Measurements from ENCODE around the gene IBA57.

IBA57 gene

DNA sequence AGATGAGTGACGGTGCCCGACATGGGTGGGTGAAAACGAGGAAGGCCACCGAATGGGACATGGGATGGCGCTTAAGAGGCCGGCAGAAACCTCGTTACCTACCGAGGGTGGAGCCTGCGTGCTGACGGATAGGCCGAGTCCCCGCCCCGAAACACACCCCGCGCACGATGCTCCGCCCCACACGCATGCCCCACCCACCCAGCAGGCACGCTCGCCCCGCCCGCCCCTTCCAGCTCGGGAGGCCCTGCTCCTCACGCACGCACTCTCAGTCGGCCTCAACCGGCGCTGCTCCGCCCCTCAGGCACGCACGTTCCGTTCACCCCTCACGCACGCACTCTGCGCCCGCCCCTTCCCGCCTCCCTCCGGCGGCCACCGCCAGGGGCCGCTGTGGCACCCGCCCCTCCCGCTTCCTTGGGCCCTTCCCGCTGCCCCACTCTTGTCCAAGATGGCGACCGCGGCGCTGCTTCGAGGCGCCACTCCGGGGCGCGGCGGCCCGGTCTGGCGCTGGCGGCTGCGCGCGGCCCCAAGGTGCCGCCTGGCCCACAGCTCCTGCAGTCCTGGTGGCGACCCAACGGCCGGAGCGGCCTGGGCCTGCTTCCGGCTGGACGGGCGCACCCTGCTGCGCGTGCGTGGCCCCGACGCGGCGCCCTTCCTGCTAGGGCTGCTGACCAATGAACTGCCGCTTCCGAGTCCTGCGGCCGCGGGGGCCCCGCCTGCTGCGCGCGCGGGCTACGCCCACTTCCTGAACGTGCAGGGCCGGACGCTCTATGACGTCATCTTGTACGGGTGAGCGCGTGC, at the start of gene IBA57:
Gene IBA57 (plus strand): TSS at position 433 of the 798 bp plus-strand sequence. CDS start 13 bp downstream, at position 446.
- intact Hi-C loops (cut with DNase I) = loop anchor here (1.0 to 10.0 kb wide), 3 partner anchors 25 to 319 kb away; partner anchors contain the start of genes GUK1, MRPL55 and RNF187
- DNase-seq = peak; percentile 97 to 100 (median 99)

GRCh38 chr1:228117335-228117734, 48.3 kb upstream of the IBA57 start:
- intact Hi-C loops (cut with DNase I) = no loop called here
- DNase-seq = no peak

DNA sequence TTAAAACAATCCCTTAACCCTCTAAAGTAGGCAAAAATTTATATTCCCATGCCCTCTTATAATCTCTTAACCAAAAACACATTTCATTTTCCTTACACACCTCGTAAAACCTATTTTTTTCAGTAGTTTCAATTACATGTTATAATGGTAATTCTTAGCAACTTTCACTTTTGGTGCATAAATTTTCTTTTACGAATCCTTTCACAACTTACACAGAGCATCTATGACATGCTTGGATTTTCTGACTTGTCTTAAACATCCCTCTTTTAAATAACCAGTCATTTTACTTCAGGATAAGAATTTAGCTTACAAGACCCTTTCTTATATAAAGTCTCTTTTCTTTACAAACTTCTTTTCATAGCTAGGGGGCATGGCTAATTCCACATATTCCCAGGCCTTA, 47.6 kb upstream of the IBA57 start:
- intact Hi-C loops (cut with DNase I) = no loop called here
- DNase-seq = no peak

DNA sequence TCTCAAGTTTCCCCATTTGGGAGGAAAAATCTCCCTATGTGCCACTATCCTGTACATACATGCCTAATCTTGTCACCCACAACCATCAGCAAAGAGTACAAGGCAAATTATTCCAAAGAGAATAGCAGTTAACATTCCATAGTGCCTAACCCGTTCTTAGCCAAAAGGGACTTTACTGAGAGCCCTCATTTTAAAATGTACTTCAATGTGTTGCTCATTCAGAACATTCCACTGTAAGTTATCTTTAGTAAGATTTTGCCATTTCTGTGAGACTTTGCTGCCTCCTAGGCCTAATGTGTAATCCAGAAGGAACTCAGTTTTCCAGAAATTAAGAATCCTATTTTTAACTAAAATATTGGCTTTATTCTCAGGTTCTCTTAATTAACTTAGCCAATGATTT, 45.3 kb upstream of the IBA57 start:
- intact Hi-C loops (cut with DNase I) = no loop called here
- DNase-seq = no peak

DNA sequence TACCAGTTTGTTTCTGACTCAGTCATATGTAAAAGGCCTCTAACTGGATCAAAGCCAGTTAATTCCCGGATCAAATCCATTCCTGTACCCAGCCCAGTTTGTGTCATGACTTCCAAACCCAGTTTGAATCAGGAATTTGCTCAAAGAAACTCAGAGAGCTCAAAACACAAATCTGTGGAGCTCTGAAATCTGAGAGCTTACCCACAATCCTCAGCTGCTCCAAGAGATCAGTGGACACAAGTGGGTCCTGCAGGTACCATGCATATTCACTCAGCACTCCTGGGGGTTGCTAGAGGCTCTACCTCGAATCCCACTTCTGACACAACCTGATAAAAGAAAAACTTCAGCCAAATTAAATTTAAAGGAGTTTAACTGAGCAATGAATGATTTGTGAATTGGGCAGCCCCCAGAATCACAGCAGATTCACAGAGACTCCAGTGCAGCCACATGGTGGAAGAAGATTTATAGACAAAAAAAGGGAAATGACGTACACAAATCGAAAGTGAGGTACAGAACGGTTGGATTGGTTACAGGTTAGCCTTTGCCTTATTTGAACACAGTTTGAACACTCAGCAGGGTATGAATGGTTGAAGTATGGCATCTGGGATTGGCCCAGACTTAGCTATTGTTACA, 44.6 kb upstream of the IBA57 start:
- DNase-seq = no peak
- intact Hi-C loops (cut with DNase I) = no loop called here

GRCh38 chr1:228122921-228123441, 42.6 kb upstream of the IBA57 start:
- intact Hi-C loops (cut with DNase I) = no loop called here
- DNase-seq = no peak

GRCh38 chr1:228123505-228123904, 42.1 kb upstream of the IBA57 start:
- DNase-seq = no peak
- intact Hi-C loops (cut with DNase I) = no loop called here

DNA sequence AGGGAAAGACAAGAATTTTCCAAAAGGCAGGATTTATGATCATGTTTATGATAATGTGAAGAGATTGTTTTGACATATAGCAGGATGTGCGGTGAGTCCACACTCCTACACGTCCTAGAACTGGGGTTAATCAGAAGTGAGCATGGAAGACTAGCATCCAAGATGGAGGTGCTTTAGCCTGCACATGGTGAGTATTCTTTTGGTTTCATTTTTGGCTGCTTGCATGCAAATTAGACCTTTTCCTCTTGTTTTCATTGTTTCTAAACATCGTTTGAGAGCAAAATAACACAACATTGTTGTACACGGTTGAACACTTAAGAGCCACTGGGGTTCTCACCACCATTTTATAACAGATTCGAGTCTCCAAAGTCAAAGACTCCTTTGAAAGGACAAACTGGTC, 40.4 kb upstream of the IBA57 start:
- intact Hi-C loops (cut with DNase I) = no loop called here
- DNase-seq = no peak

DNA sequence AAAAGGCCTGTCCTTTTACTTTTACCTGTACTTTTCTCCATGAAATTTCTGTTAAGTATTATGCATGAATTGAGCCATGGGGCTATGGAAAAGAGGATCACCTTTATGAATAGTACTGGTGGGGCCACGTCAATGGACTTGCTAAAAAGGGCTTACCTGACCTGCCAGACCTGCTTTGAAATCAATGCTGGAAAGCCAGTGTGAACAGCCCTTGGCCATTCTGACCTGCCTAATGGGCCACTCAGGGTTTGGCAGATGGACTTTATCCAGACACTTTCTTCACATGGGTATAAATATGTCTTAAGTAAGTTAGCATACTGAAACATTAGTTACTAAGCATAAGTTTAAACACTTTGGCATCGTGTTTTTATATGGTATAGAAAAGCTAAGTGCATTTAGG, 33.8 kb upstream of the IBA57 start:
- no peak for DNase-seq
- intact Hi-C loops (cut with DNase I) = no loop called here

DNA sequence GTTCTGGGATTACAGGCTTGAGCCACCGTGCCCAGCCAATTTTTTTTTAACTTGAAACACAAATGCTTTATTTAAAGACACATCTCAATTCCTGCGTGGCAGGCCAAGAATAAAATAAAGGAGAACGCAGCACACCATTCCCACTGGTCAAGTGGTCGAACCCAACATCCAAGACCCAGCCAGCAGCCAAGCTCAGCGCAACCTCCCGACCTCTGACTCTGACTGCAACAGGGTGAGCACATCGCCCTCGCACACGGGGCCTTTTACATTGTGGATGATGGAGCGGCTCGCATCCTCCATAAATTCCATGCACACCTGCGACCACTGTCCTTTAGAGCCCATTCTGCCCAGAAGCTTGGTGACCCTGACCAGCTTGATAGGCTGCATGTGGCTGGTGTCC, 31.0 kb upstream of the IBA57 start:
- intact Hi-C loops (cut with DNase I) = no loop called here
- no peak for DNase-seq

GRCh38 chr1:228136901-228137300, 28.7 kb upstream of the IBA57 start:
- DNase-seq = peak in 1 of 42 donors; percentile 8
- intact Hi-C loops (cut with DNase I) = no loop called here

GRCh38 chr1:228139406-228139930, 26.1 kb upstream of the IBA57 start:
- no peak for DNase-seq
- intact Hi-C loops (cut with DNase I) = no loop called here

DNA sequence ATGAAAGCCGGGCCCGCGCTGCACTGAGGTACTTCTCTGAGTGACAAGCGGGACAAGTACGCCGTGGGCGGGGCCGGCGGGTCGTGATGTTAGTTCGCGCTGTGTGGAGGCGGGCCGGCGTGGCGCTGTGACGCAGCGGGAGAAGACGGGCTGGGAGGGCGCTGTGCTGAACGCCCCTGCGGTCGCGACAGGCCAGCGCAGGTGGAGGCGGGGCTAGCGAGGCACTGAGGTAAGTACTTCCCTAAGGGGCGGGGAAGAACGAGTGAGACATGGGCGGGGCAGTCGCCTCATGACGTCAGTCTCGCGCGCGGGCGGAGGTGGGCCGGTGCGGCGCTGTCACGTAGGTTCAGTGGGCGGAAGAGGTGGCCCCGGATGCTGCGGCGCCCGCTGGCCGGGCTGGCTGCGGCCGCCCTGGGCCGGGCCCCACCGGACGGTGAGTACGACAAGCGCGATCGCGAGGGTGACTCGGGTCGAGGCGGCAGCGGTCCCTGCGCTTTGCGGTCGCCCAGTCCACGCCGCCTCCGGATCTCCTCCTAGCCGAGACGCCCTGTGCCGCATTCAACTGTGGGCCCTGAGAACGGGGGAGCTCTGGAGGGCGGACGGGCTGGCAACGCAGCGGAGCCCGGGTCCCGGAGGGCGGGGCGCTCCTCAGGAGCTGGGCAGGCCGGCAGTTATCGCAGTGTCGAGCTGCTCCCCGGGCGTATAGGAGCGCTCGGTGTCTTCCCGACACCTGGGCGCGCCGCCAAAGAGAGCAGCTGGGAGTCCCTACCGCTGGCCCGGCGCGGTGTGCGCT, 25.5 kb upstream of the IBA57 start, which contains the start of gene GUK1:
Gene GUK1 (plus strand): TSS at position 349 of the 793 bp plus-strand sequence. CDS start 24 bp downstream, at position 373.
- peak; percentile 96 to 100 (median 99) for DNase-seq
- intact Hi-C loops (cut with DNase I) = loop anchor here (2.0 kb wide), 1 partner anchor 25 kb away; the partner anchor contains the start of gene IBA57

GRCh38 chr1:228140724-228141225, 24.8 kb upstream of the IBA57 start:
- DNase-seq = no peak
- intact Hi-C loops (cut with DNase I) = loop anchor here (2.0 kb wide), 1 partner anchor 24 kb away; the partner anchor contains the start of gene IBA57

- intact Hi-C loops (cut with DNase I) = loop anchor here (2.0 kb wide), 1 partner anchor 23 kb away; the partner anchor contains the start of gene IBA57
- DNase-seq = peak in 9 of 42 donors; percentile 9 to 46 (median 21)
Measured at GRCh38 chr1:228141226-228142044, 24.2 kb upstream of the IBA57 start.

GRCh38 chr1:228142155-228142691, 23.4 kb upstream of the IBA57 start:
- DNase-seq = peak in 10 of 42 donors; percentile 8 to 53 (median 26)
- intact Hi-C loops (cut with DNase I) = no loop called here

DNA sequence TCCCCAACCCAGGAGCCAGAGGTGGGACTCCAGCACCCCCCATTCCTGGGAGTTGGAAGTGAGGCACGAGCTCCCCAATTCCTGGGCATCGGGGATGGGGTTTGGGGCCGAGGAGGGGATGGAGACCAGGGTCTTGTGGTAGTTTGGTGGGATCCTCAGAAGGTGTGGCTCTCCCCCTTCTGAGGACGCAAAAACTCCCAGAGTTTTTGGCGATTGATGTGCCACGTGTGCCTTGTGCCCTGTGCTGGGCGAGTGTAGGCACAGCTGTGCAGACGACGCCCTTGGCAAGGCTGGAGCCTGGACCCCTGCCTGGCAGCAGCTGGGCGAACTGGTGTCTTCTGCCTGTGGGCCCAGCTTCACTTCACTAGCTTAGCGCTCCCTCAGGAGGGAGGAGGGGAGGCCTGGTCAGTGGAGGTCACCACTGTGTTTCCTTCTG, 22.9 kb upstream of the IBA57 start:
- DNase-seq = peak in 15 of 42 donors; percentile 7 to 66 (median 48)
- intact Hi-C loops (cut with DNase I) = no loop called here

Data from head of caudate nucleus (tissue), 42 donors.